H9 (cell line): ENCODE measurements around the gene ADAMTS13. TPM values are rescaled to one million over a fixed set of nuclear protein-coding genes. Genes with fewer than 3 reads are reported as not detected.

ENCODE experiments used
- DNase-seq: peaks from one replicate; pipeline ENCODE4 v3.0.0-alpha.2; 2017
- H2AFZ ChIP-seq: one replicate; pipeline ENCODE4 v1.6.1; 2013; ENCODE audit warnings: mild to moderate bottlenecking, low read length, control low read depth, moderate library complexity
- H2AK5ac ChIP-seq: 2 replicates; pipeline ENCODE4 v1.6.1; 2013; ENCODE audit warnings: low read length, control low read depth, mixed read lengths; ENCODE audit not compliant: insufficient read length
- H2BK120ac ChIP-seq: one replicate; pipeline ENCODE4 v1.6.1; 2013; ENCODE audit warnings: low read depth, mild to moderate bottlenecking, low read length, control low read depth, inconsistent platforms; ENCODE audit not compliant: poor library complexity, severe bottlenecking
- H2BK12ac ChIP-seq: 2 replicates; pipeline ENCODE4 v1.6.1; 2013; ENCODE audit warnings: low read length, control low read depth, mixed read lengths, low read depth; ENCODE audit not compliant: insufficient read length
- H2BK15ac ChIP-seq: 2 replicates; pipeline ENCODE4 v1.6.1; 2013; ENCODE audit warnings: low read depth, low read length, control low read depth
- H2BK20ac ChIP-seq: one replicate; pipeline ENCODE4 v1.6.1; 2013; ENCODE audit warnings: low read depth, mild to moderate bottlenecking, low read length, control low read depth, inconsistent platforms; ENCODE audit not compliant: poor library complexity, severe bottlenecking
- H2BK5ac ChIP-seq: 2 replicates; pipeline ENCODE4 v1.6.1; 2013; ENCODE audit warnings: low read length, control low read depth, mixed read lengths; ENCODE audit not compliant: insufficient read length
- H3K14ac ChIP-seq: 2 replicates; pipeline ENCODE4 v1.6.1; 2013; ENCODE audit warnings: low read length, control low read depth; ENCODE audit not compliant: insufficient read depth
- H3K18ac ChIP-seq: 2 replicates; pipeline ENCODE4 v1.6.1; 2013; ENCODE audit warnings: low read depth, mild to moderate bottlenecking, mixed read lengths, low read length, control low read depth; ENCODE audit not compliant: insufficient read length
- H3K23ac ChIP-seq: 2 replicates; pipeline ENCODE4 v1.6.1; 2013; ENCODE audit warnings: low read length, control low read depth, mixed read lengths, low read depth; ENCODE audit not compliant: insufficient read length
- H3K23me2 ChIP-seq: 2 replicates; pipeline ENCODE4 v1.6.1; 2013; ENCODE audit warnings: low read depth, mild to moderate bottlenecking, mixed read lengths, low read length, control low read depth; ENCODE audit not compliant: insufficient read length, poor library complexity, severe bottlenecking
- H3K27ac ChIP-seq: 2 replicates; pipeline ENCODE4 v1.5.1; 2013; ENCODE audit warnings: low read length, control low read depth, mixed read lengths, low read depth; ENCODE audit not compliant: insufficient read length
- H3K27me3 ChIP-seq: 2 replicates; pipeline ENCODE4 v1.6.1; 2013; ENCODE audit warnings: low read length, control low read depth, inconsistent platforms; ENCODE audit not compliant: insufficient read depth
- H3K4ac ChIP-seq: 2 replicates; pipeline ENCODE4 v1.6.1; 2013; ENCODE audit warnings: low read depth, mild to moderate bottlenecking, control low read depth, inconsistent platforms, low read length, moderate library complexity
- H3K4me1 ChIP-seq: 2 replicates; pipeline ENCODE4 v1.6.1; 2013; ENCODE audit warnings: low read length, control low read depth, inconsistent platforms; ENCODE audit not compliant: insufficient read depth
- H3K4me2 ChIP-seq: 2 replicates; pipeline ENCODE4 v1.6.1; 2013; ENCODE audit warnings: low read length, control low read depth, mixed read lengths; ENCODE audit not compliant: insufficient read length, insufficient read depth
- H3K56ac ChIP-seq: 2 replicates; pipeline ENCODE4 v1.6.1; 2013; ENCODE audit warnings: low read depth, mild to moderate bottlenecking, mixed read lengths, low read length, control low read depth; ENCODE audit not compliant: insufficient read length
- H3K79me1 ChIP-seq: 2 replicates; pipeline ENCODE4 v1.6.1; 2013; ENCODE audit warnings: low read depth, mild to moderate bottlenecking, moderate library complexity, low read length, control low read depth, inconsistent platforms; ENCODE audit not compliant: insufficient read depth, poor library complexity, severe bottlenecking
- H3K79me2 ChIP-seq: 2 replicates; pipeline ENCODE4 v1.6.1; 2013; ENCODE audit warnings: low read length, control low read depth, inconsistent platforms; ENCODE audit not compliant: insufficient read depth
- H3K9ac ChIP-seq: 2 replicates; pipeline ENCODE4 v1.6.1; 2013; ENCODE audit warnings: low read length, control low read depth, mixed read lengths; ENCODE audit not compliant: insufficient read length; ENCODE audit errors: extremely low read depth
- H3K9me3 ChIP-seq: one replicate; pipeline ENCODE4 v1.6.1; 2013; ENCODE audit warnings: low read depth, low read length, inconsistent platforms; ENCODE audit not compliant: control insufficient read depth
- H3T11ph ChIP-seq: one replicate; pipeline ENCODE4 v1.6.1; 2013; ENCODE audit warnings: mild to moderate bottlenecking, low read length, control low read depth, inconsistent platforms
- H4K20me1 ChIP-seq: one replicate; pipeline ENCODE4 v1.6.1; 2013; ENCODE audit not compliant: control insufficient read depth, insufficient read length, insufficient read depth
- H4K5ac ChIP-seq: 2 replicates; pipeline ENCODE4 v1.6.1; 2013; ENCODE audit warnings: low read depth, mild to moderate bottlenecking, mixed read lengths, low read length, control low read depth; ENCODE audit not compliant: insufficient read length
- H4K8ac ChIP-seq: replicated peaks from 2 replicates; pipeline ENCODE4 v1.6.1; 2013; ENCODE audit warnings: low read length, control low read depth, mixed read lengths, low read depth; ENCODE audit not compliant: insufficient read length
- H4K91ac ChIP-seq: 2 replicates; pipeline ENCODE4 v1.6.1; 2013; ENCODE audit warnings: low read depth, mild to moderate bottlenecking, moderate library complexity, mixed read lengths, low read length, control low read depth; ENCODE audit not compliant: insufficient read length
- H3K27ac Mint-ChIP-seq, 3 experiments: 2 replicates in 2 of 3; 3 replicates in 1 of 3; pipeline ENCODE4 v1.8.0; 2020 to 2021; ENCODE audit warnings: mixed read lengths in 3 of 3, mild to moderate bottlenecking in 1 of 3, moderate library complexity in 1 of 3
- H3K27me3 Mint-ChIP-seq: 2 replicates; pipeline ENCODE4 v1.8.0; 2021; ENCODE audit warnings: low read depth, mild to moderate bottlenecking, moderate library complexity, mixed read lengths
- H3K36me3 Mint-ChIP-seq, 3 experiments: 2 replicates in 2 of 3; 3 replicates in 1 of 3; pipeline ENCODE4 v1.8.0; 2020 to 2021; ENCODE audit warnings: low read depth in 3 of 3, mixed read lengths in 3 of 3; ENCODE audit not compliant: insufficient read depth in 1 of 3
- H3K4me1 Mint-ChIP-seq, 2 experiments: 2 replicates each; pipeline ENCODE4 v1.8.0; 2020; ENCODE audit warnings: mixed read lengths in 2 of 2
- H3K4me3 Mint-ChIP-seq, 2 experiments: 2 replicates in 1 of 2; 3 replicates in 1 of 2; pipeline ENCODE4 v1.8.0; 2020 to 2021; ENCODE audit warnings: mild to moderate bottlenecking in 2 of 2, mixed read lengths in 2 of 2, moderate library complexity in 1 of 2
- H3K9me3 Mint-ChIP-seq, 2 experiments: 2 replicates in 1 of 2; 3 replicates in 1 of 2; pipeline ENCODE4 v1.8.0; 2020; ENCODE audit warnings: mild to moderate bottlenecking in 2 of 2, mixed read lengths in 2 of 2, moderate library complexity in 1 of 2
- CTCF ChIP-seq: fragments of 200-600 bp; sonication (generic); conservative IDR thresholded peaks from 3 replicates; pipeline ENCODE4 v1.8.0; 2021; ENCODE audit warnings: antibody characterized with exemption, mild to moderate bottlenecking
- WGBS: extraction: QIAGEN DNeasy Blood & Tissue Kit; methylation state at CpG from one replicate; pipeline ENCODE4 v1.1.7; 2013; ENCODE audit warnings: missing lambda C conversion rate, low lambda C conversion rate, mixed read lengths; ENCODE audit not compliant: insufficient read length; ENCODE audit errors: extremely low coverage; 5-methylcytosine and 5-hydroxymethylcytosine counted together
- total RNA-seq: library from RNA; stranded (reverse); gene quantifications from 2 replicates; pipeline ENCODE4 v1.2.1, GENCODE V29; 2021

Gene ADAMTS13
- total RNA-seq, 1 experiment from 2014 or later, result 8.8 TPM

GRCh38 chr9:133475292-133476012 lies 53.3 kb downstream of the ADAMTS13 start:
- H3K4me1 ChIP-seq, result 0 out of 2 replicates have a peak, but pooled peaks cover 2% of the 10 kb centered on the region
- no peak overlapping the region for H3K4me2 ChIP-seq
- WGBS, result no CpG with 5 or more reads among the region's 27 CpGs
- Mint-ChIP-seq H3K4me1 (peaks cover 4 to 11% of the 10 kb centered on the region in 2 experiments), H3K36me3 (peaks cover 11 to 20% (median 12%) of the 10 kb centered on the region in 3 experiments; a peak in 6 of 7 replicates), H3K27me3 (peaks cover 7% of the 10 kb centered on the region), H3K9me3 (no peaks in the 10 kb centered on the region), H3K4me3 (no peak overlapping the region), H3K27ac (no peak overlapping the region)
- no peak overlapping the region for H2AFZ ChIP-seq
- no peaks in the 10 kb centered on the region; the same call in 1 of the 2 replicates for H3K79me2 ChIP-seq
- H3K9ac ChIP-seq, result no peak overlapping the region
- H3K27me3 ChIP-seq, result no peaks in the 10 kb centered on the region
- H2BK120ac ChIP-seq, result no peak overlapping the region
- H4K91ac ChIP-seq, result no peak overlapping the region
- no peak overlapping the region for H2AK5ac ChIP-seq
- no peaks in the 10 kb centered on the region for H4K20me1 ChIP-seq
- no peak for DNase-seq
- H3K14ac ChIP-seq, result no peak overlapping the region
- H3T11ph ChIP-seq, result no peak overlapping the region
- no peak overlapping the region for H4K8ac ChIP-seq
- no peaks in the 10 kb centered on the region for H3K9me3 ChIP-seq
- TF ChIP-seq CTCF, result no peak
- H2BK5ac ChIP-seq, result no peak overlapping the region
- no peak overlapping the region for H2BK15ac ChIP-seq
- H2BK20ac ChIP-seq, result no peak overlapping the region
- H3K23ac ChIP-seq, result no peak overlapping the region
- H3K18ac ChIP-seq, result no peak overlapping the region
- no peak overlapping the region for H2BK12ac ChIP-seq
- H3K4ac ChIP-seq, result no peak overlapping the region
- no peaks in the 10 kb centered on the region for H3K79me1 ChIP-seq
- H4K5ac ChIP-seq, result no peak overlapping the region
- peaks cover 13% of the 10 kb centered on the region for H3K23me2 ChIP-seq
- no peak overlapping the region for H3K27ac ChIP-seq
- H3K56ac ChIP-seq, result no peak overlapping the region
